ENCODE data around the gene COL4A4.

COL4A4 gene

GRCh38 chr2:227030789-227031188 lies 133.2 kb downstream of the COL4A4 start:
- Histone ChIP-seq H3K36me3 (ENCODE audit: insufficient read depth, low read length) (no peaks in the 10 kb centered on the region), H3K4me1 (ENCODE audit: control insufficient read depth, insufficient read depth, low read length, unreplicated experiment) (no peaks in the 10 kb centered on the region), H2AFZ (ENCODE audit: low read length, unreplicated experiment) (no peak overlapping the region), H3K27ac (ENCODE audit: low read depth, low read length) (no peak overlapping the region), H3K79me2 (ENCODE audit: control insufficient read depth, insufficient read depth, low read length, unreplicated experiment) (no peaks in the 10 kb centered on the region), H3K4me3 (ENCODE audit: low read depth, low read length) (no peak overlapping the region), H3K27me3 (ENCODE audit: insufficient read depth, low read length) (no peaks in the 10 kb centered on the region)

DNA sequence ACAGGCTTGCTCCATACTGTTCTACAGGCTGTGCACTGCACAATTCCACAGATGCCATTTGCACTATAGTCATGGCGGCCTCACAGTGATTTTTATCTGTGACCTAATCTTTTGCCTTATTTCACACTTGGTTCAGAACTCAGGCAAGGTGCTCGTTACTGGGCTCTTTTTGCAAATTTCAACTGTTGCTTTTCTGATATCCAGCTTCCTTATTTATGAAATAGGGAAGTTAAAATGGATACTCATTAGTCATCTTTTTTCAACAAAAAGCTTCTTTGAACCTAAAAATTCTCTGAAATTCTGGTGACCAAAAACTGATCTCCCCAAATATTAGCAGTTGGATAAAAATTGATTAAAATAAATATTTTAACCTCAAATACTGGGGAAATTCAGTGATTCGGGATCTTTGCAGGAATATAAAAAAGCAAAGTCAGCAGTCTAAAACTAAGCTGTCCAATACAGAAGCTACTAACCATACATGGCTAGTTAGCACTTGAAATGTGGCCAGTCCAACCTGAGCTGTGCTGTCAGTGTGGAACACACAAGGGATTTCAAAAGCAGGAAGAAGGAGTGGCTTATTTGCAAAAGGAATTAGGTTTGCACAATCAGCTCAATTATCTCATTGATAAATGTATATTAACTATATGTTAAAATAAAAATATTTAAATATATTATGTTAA lies 134.4 kb downstream of the COL4A4 start:
- H3K27ac ChIP-seq (ENCODE audit: low read depth, low read length), result no peak overlapping the region
- H3K79me2 ChIP-seq (ENCODE audit: control insufficient read depth, insufficient read depth, low read length, unreplicated experiment), result no peaks in the 10 kb centered on the region
- H3K4me3 ChIP-seq (ENCODE audit: low read depth, low read length), result no peak overlapping the region
- H3K27me3 ChIP-seq (ENCODE audit: insufficient read depth, low read length), result no peaks in the 10 kb centered on the region
- H2AFZ ChIP-seq (ENCODE audit: low read length, unreplicated experiment), result no peak overlapping the region
- H3K36me3 ChIP-seq (ENCODE audit: insufficient read depth, low read length), result no peaks in the 10 kb centered on the region
- H3K4me1 ChIP-seq (ENCODE audit: control insufficient read depth, insufficient read depth, low read length, unreplicated experiment), result no peaks in the 10 kb centered on the region

GRCh38 chr2:227025510-227025909 lies 138.5 kb downstream of the COL4A4 start:
- Histone ChIP-seq H3K79me2 (ENCODE audit: control insufficient read depth, insufficient read depth, low read length, unreplicated experiment) (no peaks in the 10 kb centered on the region), H3K27me3 (ENCODE audit: insufficient read depth, low read length) (no peaks in the 10 kb centered on the region), H3K4me1 (ENCODE audit: control insufficient read depth, insufficient read depth, low read length, unreplicated experiment) (no peaks in the 10 kb centered on the region), H3K36me3 (ENCODE audit: insufficient read depth, low read length) (no peaks in the 10 kb centered on the region), H3K4me3 (ENCODE audit: low read depth, low read length) (no peak overlapping the region), H3K27ac (ENCODE audit: low read depth, low read length) (no peak overlapping the region), H2AFZ (ENCODE audit: low read length, unreplicated experiment) (no peak overlapping the region)

DNA sequence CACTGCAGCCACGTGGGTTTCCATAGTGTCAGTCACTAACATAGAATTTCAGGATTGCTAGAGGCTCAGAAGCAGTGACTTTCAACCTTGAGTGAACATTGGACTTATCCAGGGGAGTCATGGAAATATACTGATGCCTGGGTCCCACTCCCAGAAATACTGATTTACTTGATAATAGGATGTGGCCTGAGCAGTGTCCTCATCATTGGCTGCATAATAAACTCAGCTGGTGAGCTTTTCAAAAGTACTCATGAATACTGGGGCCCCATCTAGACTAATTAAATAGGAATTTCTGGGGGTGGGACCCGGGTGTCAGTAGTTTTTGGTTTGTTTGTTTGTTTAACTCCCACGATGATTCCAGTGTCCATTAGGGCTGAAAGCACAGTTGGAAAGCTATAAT lies 141.4 kb downstream of the COL4A4 start:
- H3K36me3 ChIP-seq (ENCODE audit: insufficient read depth, low read length), result no peaks in the 10 kb centered on the region
- H3K27me3 ChIP-seq (ENCODE audit: insufficient read depth, low read length), result no peaks in the 10 kb centered on the region
- no peak overlapping the region for H3K27ac ChIP-seq (ENCODE audit: low read depth, low read length)
- H2AFZ ChIP-seq (ENCODE audit: low read length, unreplicated experiment), result no peak overlapping the region
- no peaks in the 10 kb centered on the region for H3K79me2 ChIP-seq (ENCODE audit: control insufficient read depth, insufficient read depth, low read length, unreplicated experiment)
- H3K4me3 ChIP-seq (ENCODE audit: low read depth, low read length), result no peak overlapping the region
- no peaks in the 10 kb centered on the region for H3K4me1 ChIP-seq (ENCODE audit: control insufficient read depth, insufficient read depth, low read length, unreplicated experiment)

- Histone ChIP-seq H2AFZ (ENCODE audit: low read length, unreplicated experiment) (no peak overlapping the region), H3K4me3 (ENCODE audit: low read depth, low read length) (no peak overlapping the region), H3K27me3 (ENCODE audit: insufficient read depth, low read length) (no peaks in the 10 kb centered on the region), H3K79me2 (ENCODE audit: control insufficient read depth, insufficient read depth, low read length, unreplicated experiment) (no peaks in the 10 kb centered on the region), H3K36me3 (ENCODE audit: insufficient read depth, low read length) (no peaks in the 10 kb centered on the region), H3K4me1 (ENCODE audit: control insufficient read depth, insufficient read depth, low read length, unreplicated experiment) (no peaks in the 10 kb centered on the region), H3K27ac (ENCODE audit: low read depth, low read length) (no peak overlapping the region)
Observed at GRCh38 chr2:227020416-227020815, 143.6 kb downstream of the COL4A4 start.

DNA sequence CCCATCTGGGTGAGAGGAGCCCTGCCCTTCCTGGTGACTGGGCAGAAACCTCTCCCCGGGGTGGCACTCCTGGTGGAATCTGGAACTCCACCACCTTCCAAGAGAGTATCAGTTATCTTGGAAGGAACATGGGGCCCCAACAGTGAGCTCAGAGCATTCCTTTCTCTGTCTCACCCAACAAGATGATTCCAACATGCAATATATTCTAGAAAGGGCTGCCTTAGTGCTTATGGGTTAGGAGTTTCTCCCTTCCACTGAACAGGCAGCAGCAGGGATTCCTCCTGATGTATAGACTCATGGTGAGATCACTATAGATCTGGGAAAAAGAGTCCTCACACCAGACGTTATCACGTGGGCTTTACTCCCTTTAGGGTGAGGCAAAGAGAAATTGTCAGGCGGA lies 147.1 kb downstream of the COL4A4 start:
- no peak overlapping the region for H3K4me3 ChIP-seq (ENCODE audit: low read depth, low read length)
- H3K4me1 ChIP-seq (ENCODE audit: control insufficient read depth, insufficient read depth, low read length, unreplicated experiment), result no peaks in the 10 kb centered on the region
- no peaks in the 10 kb centered on the region for H3K27me3 ChIP-seq (ENCODE audit: insufficient read depth, low read length)
- no peak overlapping the region for H2AFZ ChIP-seq (ENCODE audit: low read length, unreplicated experiment)
- H3K36me3 ChIP-seq (ENCODE audit: insufficient read depth, low read length), result no peaks in the 10 kb centered on the region
- no peaks in the 10 kb centered on the region for H3K79me2 ChIP-seq (ENCODE audit: control insufficient read depth, insufficient read depth, low read length, unreplicated experiment)
- H3K27ac ChIP-seq (ENCODE audit: low read depth, low read length), result no peak overlapping the region

GRCh38 chr2:227013881-227014280 lies 150.1 kb downstream of the COL4A4 start:
- no peak overlapping the region for H2AFZ ChIP-seq (ENCODE audit: low read length, unreplicated experiment)
- no peaks in the 10 kb centered on the region for H3K27me3 ChIP-seq (ENCODE audit: insufficient read depth, low read length)
- no peaks in the 10 kb centered on the region for H3K4me1 ChIP-seq (ENCODE audit: control insufficient read depth, insufficient read depth, low read length, unreplicated experiment)
- no peak overlapping the region for H3K27ac ChIP-seq (ENCODE audit: low read depth, low read length)
- no peaks in the 10 kb centered on the region for H3K79me2 ChIP-seq (ENCODE audit: control insufficient read depth, insufficient read depth, low read length, unreplicated experiment)
- no peaks in the 10 kb centered on the region for H3K36me3 ChIP-seq (ENCODE audit: insufficient read depth, low read length)
- no peak overlapping the region for H3K4me3 ChIP-seq (ENCODE audit: low read depth, low read length)

GRCh38 chr2:227013330-227013729 lies 150.7 kb downstream of the COL4A4 start:
- Histone ChIP-seq H3K4me3 (ENCODE audit: low read depth, low read length) (no peak overlapping the region), H3K36me3 (ENCODE audit: insufficient read depth, low read length) (no peaks in the 10 kb centered on the region), H3K27ac (ENCODE audit: low read depth, low read length) (no peak overlapping the region)

GRCh38 chr2:227010433-227010832 lies 153.6 kb downstream of the COL4A4 start:
- Histone ChIP-seq H3K36me3 (ENCODE audit: insufficient read depth, low read length) (no peaks in the 10 kb centered on the region), H3K27ac (ENCODE audit: low read depth, low read length) (no peak overlapping the region)

More at GRCh38 chr2:227013330-227013729, 150.7 kb downstream of the COL4A4 start:
- no peak overlapping the region for H2AFZ ChIP-seq (ENCODE audit: low read length, unreplicated experiment)
- H3K27me3 ChIP-seq (ENCODE audit: insufficient read depth, low read length), result no peaks in the 10 kb centered on the region
- H3K4me1 ChIP-seq (ENCODE audit: control insufficient read depth, insufficient read depth, low read length, unreplicated experiment), result no peaks in the 10 kb centered on the region
- no peaks in the 10 kb centered on the region for H3K79me2 ChIP-seq (ENCODE audit: control insufficient read depth, insufficient read depth, low read length, unreplicated experiment)

DNA sequence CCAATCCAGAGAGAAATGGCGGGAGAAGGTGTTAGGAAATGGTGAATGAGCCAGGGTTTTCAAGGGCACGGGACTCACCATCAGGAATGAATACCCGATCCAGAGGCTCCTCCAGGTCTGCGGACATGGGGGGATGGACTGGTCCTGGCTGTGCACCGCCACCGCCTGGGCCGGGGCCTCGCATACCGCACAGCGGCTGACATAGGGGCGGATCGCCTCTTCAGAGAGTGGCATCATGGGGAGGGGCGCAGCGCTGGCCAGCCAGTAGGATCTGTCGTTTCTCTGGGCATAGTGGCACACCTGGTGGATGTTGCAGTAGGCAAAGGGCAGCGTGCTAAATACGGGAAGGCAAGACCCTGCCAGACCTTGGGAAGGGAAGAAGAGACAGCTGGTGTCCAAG lies 156.1 kb downstream of the COL4A4 start:
- Histone ChIP-seq H3K4me1 (ENCODE audit: control insufficient read depth, insufficient read depth, low read length, unreplicated experiment) (no peaks in the 10 kb centered on the region), H3K36me3 (ENCODE audit: insufficient read depth, low read length) (no peaks in the 10 kb centered on the region), H3K4me3 (ENCODE audit: low read depth, low read length) (no peak overlapping the region)

More at GRCh38 chr2:227010433-227010832, 153.6 kb downstream of the COL4A4 start:
- no peaks in the 10 kb centered on the region for H3K4me1 ChIP-seq (ENCODE audit: control insufficient read depth, insufficient read depth, low read length, unreplicated experiment)
- H3K4me3 ChIP-seq (ENCODE audit: low read depth, low read length), result no peak overlapping the region
- no peak overlapping the region for H2AFZ ChIP-seq (ENCODE audit: low read length, unreplicated experiment)
- H3K79me2 ChIP-seq (ENCODE audit: control insufficient read depth, insufficient read depth, low read length, unreplicated experiment), result no peaks in the 10 kb centered on the region
- no peaks in the 10 kb centered on the region for H3K27me3 ChIP-seq (ENCODE audit: insufficient read depth, low read length)

DNA sequence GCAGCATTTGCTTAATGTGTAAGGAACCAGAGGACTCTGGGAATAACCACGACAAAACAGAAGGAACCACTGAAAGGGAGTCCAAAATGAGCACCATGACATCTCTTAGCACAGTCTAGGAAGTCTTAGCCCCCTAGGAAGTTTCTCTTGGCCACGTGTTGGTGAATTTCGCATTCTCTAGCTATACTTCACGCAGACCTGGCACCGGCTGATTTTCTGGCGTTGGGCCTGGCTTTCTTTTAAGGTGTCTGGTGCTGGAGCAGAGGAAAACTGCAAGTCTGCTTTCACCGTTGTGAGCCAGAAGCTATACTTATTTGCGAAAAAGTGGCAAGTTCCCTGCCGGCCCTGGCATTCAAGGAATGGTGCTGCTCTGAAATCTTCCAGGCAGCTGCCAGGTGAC lies 156.9 kb downstream of the COL4A4 start:
- Histone ChIP-seq H3K27me3 (ENCODE audit: insufficient read depth, low read length) (no peaks in the 10 kb centered on the region), H3K4me1 (ENCODE audit: control insufficient read depth, insufficient read depth, low read length, unreplicated experiment) (no peaks in the 10 kb centered on the region), H3K36me3 (ENCODE audit: insufficient read depth, low read length) (no peaks in the 10 kb centered on the region), H2AFZ (ENCODE audit: low read length, unreplicated experiment) (no peak overlapping the region), H3K27ac (ENCODE audit: low read depth, low read length) (no peak overlapping the region), H3K4me3 (ENCODE audit: low read depth, low read length) (no peak overlapping the region), H3K79me2 (ENCODE audit: control insufficient read depth, insufficient read depth, low read length, unreplicated experiment) (no peaks in the 10 kb centered on the region)

More for the DNA sequence above, 156.1 kb downstream of the COL4A4 start:
- Histone ChIP-seq H3K27me3 (ENCODE audit: insufficient read depth, low read length) (no peaks in the 10 kb centered on the region), H3K79me2 (ENCODE audit: control insufficient read depth, insufficient read depth, low read length, unreplicated experiment) (no peaks in the 10 kb centered on the region), H2AFZ (ENCODE audit: low read length, unreplicated experiment) (no peak overlapping the region), H3K27ac (ENCODE audit: low read depth, low read length) (no peak overlapping the region)

All from ACC112 (cell line).